Measurements from ENCODE around the gene ZNF33A. TPM values are rescaled to one million over a fixed set of nuclear protein-coding genes. Genes with fewer than 3 reads are reported as not detected.

ZNF33A gene
- 11.2 and 12.7 TPM in 2 replicates for total RNA-seq

DNA sequence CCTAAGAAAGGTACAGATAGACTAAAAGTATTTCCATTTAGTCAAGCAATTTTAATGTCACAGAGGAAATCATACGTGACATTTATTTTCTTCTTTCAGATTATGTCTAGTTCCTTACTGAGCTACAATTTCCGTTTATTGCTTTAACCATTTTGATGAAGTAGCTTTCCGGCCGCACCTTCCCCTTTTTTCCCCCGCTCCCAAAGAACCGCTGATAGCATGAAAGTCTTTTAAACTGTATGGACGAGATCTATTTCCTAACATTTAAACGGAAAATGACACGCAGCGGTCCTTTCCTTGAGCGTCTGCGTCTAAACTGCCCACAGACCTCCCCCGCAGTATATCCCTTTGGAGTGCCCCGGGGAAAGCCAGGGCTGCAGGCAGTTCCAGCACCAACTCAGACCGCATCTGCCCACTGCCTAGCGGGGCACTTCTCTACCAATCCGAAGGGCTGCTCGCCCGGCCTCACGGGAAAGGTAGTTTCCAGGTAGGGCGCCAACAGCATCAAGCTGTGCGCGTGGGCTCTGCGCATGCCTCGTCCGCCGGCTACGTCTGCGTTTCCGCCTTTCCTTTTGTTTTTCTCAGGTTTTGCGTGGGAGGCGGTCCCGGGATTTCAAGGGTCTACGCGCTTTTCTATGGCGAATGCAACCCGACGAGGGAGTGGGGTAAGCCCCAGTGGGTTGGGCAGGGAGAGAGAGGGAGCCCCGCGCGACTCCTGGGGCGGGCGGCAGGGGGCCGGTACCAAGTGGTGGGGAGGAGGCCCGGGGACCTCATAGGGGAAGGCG, at the start of gene ZNF33A:
ZNF33A (plus strand) TSS at position 557 of the 785 bp plus-strand sequence. CDS start 1,667 bp downstream, outside the sequence.

GRCh38 chr10:37976091-37976879, 34.2 kb upstream of the ZNF33A start, which contains the start of gene ZNF25:
Gene ZNF25, minus strand, starts transcription at chr10:37976647. Its CDS starts 4,925 bp downstream, at chr10:37971722.

GRCh38 chr10:38094158-38094926, 83.9 kb downstream of the ZNF33A start, which contains the start of gene ZNF37A:
Gene ZNF37A, plus strand, starts transcription at chr10:38094337. Its CDS starts 2,281 bp downstream, at chr10:38096618.

Small RNA genes lying within 50 kb of the gene (small RNA-seq; reads per million reads assigned to genes)
- gene AL161931.1 (ENCODE audit: low replicate concordance): not detected
- gene FXYD6P2 (ENCODE audit: low replicate concordance): not detected
- not detected for gene RF00019 (ENCODE audit: low replicate concordance)
- gene RNU6-795P (ENCODE audit: low replicate concordance): not detected

Other genes starting within 250 kb of the ZNF33A start
- 4.6 and 5.5 TPM in 2 replicates for gene ZNF248, start 153.1 kb upstream of the ZNF33A start, total RNA-seq
- gene ZNF25, start 34.0 kb upstream of the ZNF33A start, total RNA-seq: 6.6 and 8.2 TPM in 2 replicates
- gene ZNF37A, start 83.7 kb downstream of the ZNF33A start, total RNA-seq: 8.8 and 12.7 TPM in 2 replicates